ENCODE measurements around the gene HPGDS.

GRCh38 chr4:94262163-94263016 is 80.2 kb downstream of the HPGDS start:
- TF ChIP-seq POLR2AphosphoS5 (IDR thresholded peaks at IDR 0.05; ENCODE audit: borderline replicate concordance, low read depth, low read length) (no peak; the same call in 1 of the 2 replicates), EZH2 (IDR thresholded peaks at IDR 0.05) (no peak)
